ENCODE results near the gene DAP. TPM values are rescaled to one million over a fixed set of nuclear protein-coding genes. Genes with fewer than 3 reads are reported as not detected.

Gene DAP
- total and polyA plus RNA-seq, 8 donors: 9.3 to 184 (median 91.0) TPM

GRCh38 chr5:10699987-10700386 lies 61.0 kb downstream of the DAP start:
- H3K36me3 ChIP-seq: peaks cover 0 to 8% (median 6%) of the 10 kb centered on the region in 4 donors
- H3K27me3 ChIP-seq: no peaks in the 10 kb centered on the region
- DNase-seq: no peak
- TF ChIP-seq POLR2A (IDR thresholded peaks at IDR 0.05) (no peak), EP300 (IDR thresholded peaks at IDR 0.05) (no peak), POLR2AphosphoS5 (IDR thresholded peaks at IDR 0.05) (no peak)
- TF ChIP-seq, protein P1, sequence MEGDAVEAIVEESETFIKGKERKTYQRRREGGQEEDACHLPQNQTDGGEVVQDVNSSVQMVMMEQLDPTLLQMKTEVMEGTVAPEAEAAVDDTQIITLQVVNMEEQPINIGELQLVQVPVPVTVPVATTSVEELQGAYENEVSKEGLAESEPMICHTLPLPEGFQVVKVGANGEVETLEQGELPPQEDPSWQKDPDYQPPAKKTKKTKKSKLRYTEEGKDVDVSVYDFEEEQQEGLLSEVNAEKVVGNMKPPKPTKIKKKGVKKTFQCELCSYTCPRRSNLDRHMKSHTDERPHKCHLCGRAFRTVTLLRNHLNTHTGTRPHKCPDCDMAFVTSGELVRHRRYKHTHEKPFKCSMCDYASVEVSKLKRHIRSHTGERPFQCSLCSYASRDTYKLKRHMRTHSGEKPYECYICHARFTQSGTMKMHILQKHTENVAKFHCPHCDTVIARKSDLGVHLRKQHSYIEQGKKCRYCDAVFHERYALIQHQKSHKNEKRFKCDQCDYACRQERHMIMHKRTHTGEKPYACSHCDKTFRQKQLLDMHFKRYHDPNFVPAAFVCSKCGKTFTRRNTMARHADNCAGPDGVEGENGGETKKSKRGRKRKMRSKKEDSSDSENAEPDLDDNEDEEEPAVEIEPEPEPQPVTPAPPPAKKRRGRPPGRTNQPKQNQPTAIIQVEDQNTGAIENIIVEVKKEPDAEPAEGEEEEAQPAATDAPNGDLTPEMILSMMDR (IDR thresholded peaks at IDR 0.05): no peak
- 66 to 81% (median 72%) methylated on average over 6 to 8 of the region's 8 CpGs for WGBS, 5 donors
- H3K9me3 ChIP-seq: no peaks in the 10 kb centered on the region
- H3K4me3 ChIP-seq: no peak overlapping the region
- H3K4me1 ChIP-seq: peaks cover 38 to 69% (median 50%) of the 10 kb centered on the region in 4 donors
- H3K27ac ChIP-seq: peak overlapping the region in 1 of 5 donors; percentile 76
- intact Hi-C loops (cut with DNase I; ENCODE audit: low total_unique reads): no loop called here

- Histone ChIP-seq H3K4me1 (peaks cover 34 to 69% (median 49%) of the 10 kb centered on the region in 4 donors), H3K27me3 (no peaks in the 10 kb centered on the region), H3K9me3 (no peaks in the 10 kb centered on the region), H3K4me3 (no peak overlapping the region), H3K27ac (peak overlapping the region in 1 of 5 donors; percentile 76), H3K36me3 (peaks cover 0 to 8% (median 6%) of the 10 kb centered on the region in 4 donors)
- intact Hi-C loops (cut with DNase I; ENCODE audit: low total_unique reads): no loop called here
- no peak for DNase-seq
- TF ChIP-seq, protein P1 (IDR thresholded peaks at IDR 0.05): no peak
- TF ChIP-seq POLR2AphosphoS5 (IDR thresholded peaks at IDR 0.05) (no peak), EP300 (IDR thresholded peaks at IDR 0.05) (no peak), POLR2A (IDR thresholded peaks at IDR 0.05) (no peak)
- WGBS, 5 donors: 69 to 87% (median 74%) methylated on average over 5 of the region's 5 CpGs
These were observed 61.7 kb downstream of the DAP start for GRCh38 chr5:10699281-10699874.

DNA sequence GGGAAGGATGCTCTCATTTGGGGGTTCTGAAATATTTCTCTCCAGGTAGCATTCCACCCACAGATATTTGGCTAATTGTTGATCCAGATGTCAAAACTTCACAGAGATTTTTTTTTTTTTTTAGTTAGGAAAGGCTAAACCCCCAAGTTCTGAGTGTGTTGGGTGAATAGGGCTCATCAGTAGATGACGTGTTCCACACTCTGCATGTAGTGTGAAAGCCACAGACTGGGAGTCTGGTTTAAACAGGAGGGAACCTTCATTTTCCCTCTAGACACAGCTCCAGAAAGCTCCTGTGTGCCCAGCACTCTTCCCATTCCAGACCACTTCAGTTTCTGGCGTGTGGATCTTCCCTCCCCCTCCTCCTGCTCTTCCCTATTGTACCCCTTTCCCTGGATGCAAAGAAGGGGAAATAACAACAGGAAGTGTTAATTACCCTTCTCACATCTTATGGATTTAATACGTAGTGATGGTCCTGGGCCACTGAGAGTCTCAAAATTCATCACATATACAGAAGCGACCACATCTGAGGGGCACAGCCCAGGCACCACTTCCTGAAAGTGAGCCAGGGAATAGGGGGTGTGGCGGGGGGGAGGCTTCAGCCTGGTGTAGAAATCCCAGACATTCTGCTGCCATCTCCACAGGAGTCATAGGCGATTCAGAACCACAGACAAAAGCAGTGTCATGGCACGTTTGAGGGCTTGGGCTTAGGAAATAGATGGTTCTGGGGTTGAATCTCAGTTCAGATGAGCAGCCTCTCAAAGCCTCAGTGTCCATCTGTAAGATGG lies 65.1 kb downstream of the DAP start:
- TF ChIP-seq POLR2A (IDR thresholded peaks at IDR 0.05): no peak
- no peak for TF ChIP-seq POLR2AphosphoS5 (IDR thresholded peaks at IDR 0.05)
- no peak for TF ChIP-seq EP300 (IDR thresholded peaks at IDR 0.05)
- TF ChIP-seq, protein P1 (IDR thresholded peaks at IDR 0.05): no peak
- Histone ChIP-seq H3K27ac (peak overlapping the region in 1 of 5 donors; percentile 4), H3K9me3 (no peaks in the 10 kb centered on the region), H3K27me3 (no peaks in the 10 kb centered on the region), H3K4me1 (peaks cover 3 to 35% (median 16%) of the 10 kb centered on the region in 4 donors), H3K36me3 (peaks cover 0 to 17% (median 12%) of the 10 kb centered on the region in 4 donors), H3K4me3 (no peak overlapping the region)
- DNase-seq: no peak
- intact Hi-C loops (cut with DNase I; ENCODE audit: low total_unique reads): no loop called here
- 72 to 83% (median 77%) methylated on average over 7 of the region's 7 CpGs for WGBS, 5 donors

DNA sequence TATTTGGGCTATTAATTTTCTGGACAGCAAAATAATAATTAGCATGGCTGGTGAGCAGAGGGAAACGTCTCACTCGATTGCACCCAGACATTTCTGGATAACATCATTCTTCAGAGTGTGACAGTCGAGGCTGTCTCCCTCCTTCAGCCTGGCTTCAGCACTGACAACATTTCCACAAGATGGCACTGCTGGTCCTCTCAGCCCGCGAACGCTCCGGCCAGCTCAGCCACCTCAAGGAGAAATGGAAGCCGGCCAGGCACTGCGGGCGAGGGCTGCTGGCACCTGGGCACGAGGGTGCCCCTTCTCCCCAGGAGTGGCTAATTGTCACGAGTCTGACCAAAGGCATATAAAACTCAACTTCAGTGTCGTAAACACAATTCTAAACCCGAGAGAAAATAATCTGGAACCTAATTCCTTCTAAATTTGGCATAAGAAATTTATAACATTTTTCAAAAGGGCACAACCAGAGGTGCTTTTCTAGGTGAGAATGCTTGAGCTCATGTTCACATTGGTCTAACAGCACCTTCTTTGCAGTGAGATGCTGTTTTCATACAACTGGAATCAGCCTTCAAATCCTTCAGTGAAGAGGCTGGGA lies 65.9 kb downstream of the DAP start:
- H3K27me3 ChIP-seq: no peaks in the 10 kb centered on the region
- TF ChIP-seq POLR2AphosphoS5 (IDR thresholded peaks at IDR 0.05) (peak in 2 of 3 donors; percentile 37 to 68), EP300 (IDR thresholded peaks at IDR 0.05) (no peak), POLR2A (IDR thresholded peaks at IDR 0.05) (no peak)
- TF ChIP-seq, protein P1 (IDR thresholded peaks at IDR 0.05): peak in 5 of 7 experiments; percentile 49 to 73 (median 60)
- H3K4me1 ChIP-seq: peaks cover 0 to 27% (median 14%) of the 10 kb centered on the region in 4 donors
- H3K9me3 ChIP-seq: no peaks in the 10 kb centered on the region
- peak overlapping the region in 1 of 5 donors; percentile 4 for H3K27ac ChIP-seq
- peaks cover 0 to 17% (median 12%) of the 10 kb centered on the region in 4 donors for H3K36me3 ChIP-seq
- intact Hi-C loops (cut with DNase I; ENCODE audit: low total_unique reads): no loop called here
- peak; percentile 86 to 89 for DNase-seq
- H3K4me3 ChIP-seq: no peak overlapping the region
- WGBS, 5 donors: 3 to 27% (median 11%) methylated on average over 14 of the region's 14 CpGs
